ENCODE results near the gene CPED1.

CPED1 gene

DNA sequence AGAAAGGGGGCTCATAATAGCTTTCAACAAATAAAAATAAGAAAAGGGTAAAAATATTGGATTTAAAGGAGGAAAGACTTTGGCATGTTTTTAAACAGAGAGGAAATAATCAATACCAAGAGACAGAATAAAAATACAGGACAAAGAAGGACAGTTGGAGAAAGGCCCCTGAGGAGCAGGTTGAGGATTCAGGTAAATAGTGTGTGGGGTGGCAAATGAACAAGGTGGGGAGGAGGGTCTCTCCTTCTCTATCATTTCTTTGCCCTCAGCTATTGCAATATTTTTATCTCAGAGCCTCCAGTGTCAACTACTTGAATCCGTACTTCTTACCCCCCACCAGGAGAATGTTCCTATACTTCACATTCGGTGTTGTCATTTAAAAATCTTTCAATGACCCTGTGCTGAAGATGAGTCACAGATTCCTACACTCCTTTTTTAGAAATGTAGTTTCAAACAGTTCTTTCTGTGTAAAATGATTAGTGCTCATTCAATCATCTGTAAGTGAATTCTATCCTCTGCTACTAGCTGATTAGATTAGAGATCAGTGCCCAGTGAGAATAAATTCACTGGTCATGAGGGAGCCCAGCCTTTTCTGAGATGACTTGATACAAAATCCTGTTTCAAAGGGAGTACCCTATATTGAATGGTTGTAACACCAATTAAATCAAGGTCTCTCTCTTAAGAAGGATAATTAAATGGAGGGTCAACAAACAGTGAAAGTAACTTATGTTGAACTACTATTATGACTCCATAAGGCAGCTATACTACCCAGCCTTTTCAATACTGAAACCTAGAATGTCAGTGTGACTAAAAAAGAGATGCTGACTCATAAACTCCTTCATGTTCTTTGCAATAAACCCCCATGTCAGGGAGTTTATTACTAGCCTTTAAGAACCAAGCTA is 289.9 kb downstream of the CPED1 start:
- no peak overlapping the region for H3K27ac ChIP-seq (ENCODE audit: insufficient read depth in 1 of 2, low read depth in 1 of 2, low read length in 2 of 2, poor library complexity in 1 of 2, severe bottlenecking in 2 of 2)

DNA sequence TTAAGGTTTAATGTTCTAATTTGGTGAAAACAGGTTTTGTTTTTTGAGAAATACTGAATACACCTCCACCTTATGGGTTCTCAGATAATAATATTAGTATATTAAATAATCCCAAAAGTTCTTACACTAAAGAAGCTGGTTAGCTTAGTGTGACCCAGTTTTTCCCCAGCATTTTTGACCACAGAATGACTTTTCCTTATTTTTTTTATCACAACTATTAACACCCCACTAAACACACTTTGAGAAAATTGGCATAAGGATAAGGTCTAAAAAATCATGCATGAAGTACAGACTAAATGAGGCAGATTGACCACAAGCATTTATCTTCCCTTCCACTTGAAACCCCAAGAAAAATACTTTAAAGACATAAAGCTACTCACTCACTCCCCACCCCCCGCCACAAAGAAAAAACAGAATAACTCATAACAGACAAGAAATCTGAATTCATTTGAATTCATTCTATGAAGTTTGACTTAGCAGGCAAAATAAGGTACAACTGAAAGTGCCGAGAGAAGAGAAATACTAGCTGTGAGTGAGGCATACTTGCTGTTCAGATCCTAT is 290.6 kb downstream of the CPED1 start:
- Histone ChIP-seq H3K4me1 (ENCODE audit: control extremely low read depth in 1 of 4, control insufficient read depth in 4 of 4, insufficient read depth in 4 of 4, low read length in 3 of 4) (no peaks in the 10 kb centered on the region), H3K27ac (ENCODE audit: insufficient read depth in 1 of 2, low read depth in 1 of 2, low read length in 2 of 2, poor library complexity in 1 of 2, severe bottlenecking in 2 of 2) (no peak overlapping the region), H3K36me3 (ENCODE audit: control insufficient read depth in 4 of 4, insufficient read depth in 4 of 4, low read length in 3 of 4) (peaks cover 0 to 8% (median 0%) of the 10 kb centered on the region in 4 experiments), H3K27me3 (replicated peaks in 2 of 5; ENCODE audit: control insufficient read depth in 4 of 5, insufficient read depth in 5 of 5, low read length in 4 of 5) (no peaks in the 10 kb centered on the region), H3K9me3 (ENCODE audit: control extremely low read depth in 1 of 5, control insufficient read depth in 4 of 5, insufficient read depth in 2 of 5, low read depth in 1 of 5, low read length in 4 of 5) (peaks cover 0 to 5% (median 2%) of the 10 kb centered on the region in 5 experiments), H3K4me3 (ENCODE audit: control insufficient read depth in 1 of 7, extremely low read depth in 1 of 7, insufficient read depth in 4 of 7, low read depth in 2 of 7, low read length in 6 of 7) (no peak overlapping the region)
- CTCF ChIA-PET = no interaction called here
- DNase-seq = no peak
- POLR2A ChIA-PET = no interaction called here
- WGBS (ENCODE audit: insufficient coverage) = 100% methylated on average over 1 of the region's 2 CpGs

More for the DNA sequence above, 289.9 kb downstream of the CPED1 start:
- ChIA-PET POLR2A (no interaction called here), CTCF (no interaction called here)
- Histone ChIP-seq H3K27me3 (replicated peaks in 2 of 5; ENCODE audit: control insufficient read depth in 4 of 5, insufficient read depth in 5 of 5, low read length in 4 of 5) (no peaks in the 10 kb centered on the region), H3K4me3 (ENCODE audit: control insufficient read depth in 1 of 7, extremely low read depth in 1 of 7, insufficient read depth in 4 of 7, low read depth in 2 of 7, low read length in 6 of 7) (no peak overlapping the region), H3K4me1 (ENCODE audit: control extremely low read depth in 1 of 4, control insufficient read depth in 4 of 4, insufficient read depth in 4 of 4, low read length in 3 of 4) (no peaks in the 10 kb centered on the region), H3K9me3 (ENCODE audit: control extremely low read depth in 1 of 5, control insufficient read depth in 4 of 5, insufficient read depth in 2 of 5, low read depth in 1 of 5, low read length in 4 of 5) (peaks cover 0 to under 1% (median under 1%) of the 10 kb centered on the region in 5 experiments), H3K36me3 (ENCODE audit: control insufficient read depth in 4 of 4, insufficient read depth in 4 of 4, low read length in 3 of 4) (peaks cover 0 to 6% (median 0%) of the 10 kb centered on the region in 4 experiments)
- WGBS (ENCODE audit: insufficient coverage) = 71% methylated on average over 2 of the region's 2 CpGs
- DNase-seq = peak in 2 of 3 donors; percentile 4 to 20

DNA sequence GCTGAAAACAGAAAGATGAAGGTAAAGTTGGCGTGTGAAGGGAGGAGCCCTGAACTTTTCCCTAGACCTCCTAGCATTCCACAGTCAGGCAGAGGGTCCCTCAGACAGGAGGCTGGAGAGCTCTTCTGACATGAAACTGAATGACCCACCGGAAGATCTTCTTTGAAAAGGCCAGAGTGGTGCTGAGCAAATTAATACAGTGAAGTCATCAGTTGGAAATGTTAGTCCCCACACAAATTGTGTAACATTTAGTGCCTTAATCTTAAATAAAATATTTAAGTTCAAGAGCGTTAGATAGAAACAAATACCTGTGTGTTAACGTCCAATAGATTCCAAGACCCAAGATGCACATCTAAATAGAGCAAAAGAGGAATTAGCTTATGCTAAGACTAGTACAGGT is 291.3 kb downstream of the CPED1 start:
- no peak for DNase-seq
- Histone ChIP-seq H3K4me1 (ENCODE audit: control extremely low read depth in 1 of 4, control insufficient read depth in 4 of 4, insufficient read depth in 4 of 4, low read length in 3 of 4) (no peaks in the 10 kb centered on the region), H3K36me3 (ENCODE audit: control insufficient read depth in 4 of 4, insufficient read depth in 4 of 4, low read length in 3 of 4) (peaks cover 0 to 11% (median 0%) of the 10 kb centered on the region in 4 experiments), H3K9me3 (ENCODE audit: control extremely low read depth in 1 of 5, control insufficient read depth in 4 of 5, insufficient read depth in 2 of 5, low read depth in 1 of 5, low read length in 4 of 5) (peaks cover 0 to 10% (median 2%) of the 10 kb centered on the region in 5 experiments), H3K27ac (ENCODE audit: insufficient read depth in 1 of 2, low read depth in 1 of 2, low read length in 2 of 2, poor library complexity in 1 of 2, severe bottlenecking in 2 of 2) (no peak overlapping the region), H3K4me3 (ENCODE audit: control insufficient read depth in 1 of 7, extremely low read depth in 1 of 7, insufficient read depth in 4 of 7, low read depth in 2 of 7, low read length in 6 of 7) (no peak overlapping the region), H3K27me3 (replicated peaks in 2 of 5; ENCODE audit: control insufficient read depth in 4 of 5, insufficient read depth in 5 of 5, low read length in 4 of 5) (no peaks in the 10 kb centered on the region)
- 100% methylated on average over 2 of the region's 4 CpGs for WGBS (ENCODE audit: insufficient coverage)
- ChIA-PET POLR2A (no interaction called here), CTCF (no interaction called here)

DNA sequence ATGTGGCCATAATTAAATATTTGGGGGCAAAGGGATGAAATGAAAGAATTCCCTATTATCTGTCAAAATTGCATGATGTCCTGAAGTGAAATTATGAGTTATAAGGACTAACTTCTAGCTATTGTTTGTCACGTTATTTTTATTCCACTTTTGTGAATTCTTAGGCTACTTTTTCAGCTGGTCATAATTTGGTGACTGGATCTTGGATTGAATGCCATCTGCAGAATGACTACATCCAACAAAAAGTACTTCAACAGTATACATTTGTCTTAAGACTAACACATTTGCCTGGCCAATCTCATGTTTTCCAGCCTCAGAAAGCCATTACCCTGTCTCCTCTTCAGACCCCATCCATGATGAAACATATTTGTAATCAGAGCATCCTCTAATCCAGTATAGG is 292.1 kb downstream of the CPED1 start:
- no peak overlapping the region for H3K27ac ChIP-seq (ENCODE audit: insufficient read depth in 1 of 2, low read depth in 1 of 2, low read length in 2 of 2, poor library complexity in 1 of 2, severe bottlenecking in 2 of 2)
- H3K36me3 ChIP-seq (ENCODE audit: control insufficient read depth in 4 of 4, insufficient read depth in 4 of 4, low read length in 3 of 4) = peaks cover 0 to 11% (median 0%) of the 10 kb centered on the region in 4 experiments
- peaks cover 0 to 14% (median 2%) of the 10 kb centered on the region in 5 experiments for H3K9me3 ChIP-seq (ENCODE audit: control extremely low read depth in 1 of 5, control insufficient read depth in 4 of 5, insufficient read depth in 2 of 5, low read depth in 1 of 5, low read length in 4 of 5)
- no peak overlapping the region for H3K4me3 ChIP-seq (ENCODE audit: control insufficient read depth in 1 of 7, extremely low read depth in 1 of 7, insufficient read depth in 4 of 7, low read depth in 2 of 7, low read length in 6 of 7)
- H3K27me3 ChIP-seq (replicated peaks in 2 of 5; ENCODE audit: control insufficient read depth in 4 of 5, insufficient read depth in 5 of 5, low read length in 4 of 5) = no peaks in the 10 kb centered on the region
- H3K4me1 ChIP-seq (ENCODE audit: control extremely low read depth in 1 of 4, control insufficient read depth in 4 of 4, insufficient read depth in 4 of 4, low read length in 3 of 4) = no peaks in the 10 kb centered on the region
- no CpG with 5 or more reads among the region's 1 CpG for WGBS (ENCODE audit: insufficient coverage)
- DNase-seq = no peak
- ChIA-PET CTCF (no interaction called here), POLR2A (no interaction called here)

DNA sequence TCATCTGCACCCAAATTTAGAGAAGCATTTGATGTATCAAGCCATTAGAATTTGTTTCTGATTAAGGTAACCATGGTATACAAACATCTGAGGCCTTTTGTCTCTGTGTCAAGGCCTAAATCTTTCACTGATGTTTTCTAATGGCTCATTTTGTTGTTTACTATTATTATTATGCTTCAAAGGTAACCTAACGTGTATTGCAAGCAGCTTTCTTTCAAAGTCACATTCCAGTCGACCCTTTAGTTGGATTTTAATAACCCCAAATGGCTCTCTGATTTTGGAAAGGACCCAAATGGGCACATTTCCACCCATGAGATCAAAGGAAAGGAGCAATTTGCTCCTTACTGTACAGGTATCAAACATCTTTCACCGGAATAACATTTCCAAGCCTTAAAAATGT is 293.6 kb downstream of the CPED1 start:
- Histone ChIP-seq H3K27me3 (replicated peaks in 2 of 5; ENCODE audit: control insufficient read depth in 4 of 5, insufficient read depth in 5 of 5, low read length in 4 of 5) (no peaks in the 10 kb centered on the region), H3K27ac (ENCODE audit: insufficient read depth in 1 of 2, low read depth in 1 of 2, low read length in 2 of 2, poor library complexity in 1 of 2, severe bottlenecking in 2 of 2) (no peak overlapping the region), H3K4me3 (ENCODE audit: control insufficient read depth in 1 of 7, extremely low read depth in 1 of 7, insufficient read depth in 4 of 7, low read depth in 2 of 7, low read length in 6 of 7) (no peak overlapping the region), H3K9me3 (ENCODE audit: control extremely low read depth in 1 of 5, control insufficient read depth in 4 of 5, insufficient read depth in 2 of 5, low read depth in 1 of 5, low read length in 4 of 5) (peaks cover 0 to 16% (median 4%) of the 10 kb centered on the region in 5 experiments), H3K36me3 (ENCODE audit: control insufficient read depth in 4 of 4, insufficient read depth in 4 of 4, low read length in 3 of 4) (peaks cover 0 to 18% (median 0%) of the 10 kb centered on the region in 4 experiments), H3K4me1 (ENCODE audit: control extremely low read depth in 1 of 4, control insufficient read depth in 4 of 4, insufficient read depth in 4 of 4, low read length in 3 of 4) (peaks cover 0 to 3% (median 0%) of the 10 kb centered on the region in 4 experiments)
- DNase-seq = no peak
- ChIA-PET CTCF (no interaction called here), POLR2A (interaction anchor here (0.6 kb wide), 1 partner anchor 79 kb away, joined by 3 read pairs; no protein-coding TSS in a partner anchor)
- WGBS (ENCODE audit: insufficient coverage) = 81% methylated on average over 2 of the region's 3 CpGs

DNA sequence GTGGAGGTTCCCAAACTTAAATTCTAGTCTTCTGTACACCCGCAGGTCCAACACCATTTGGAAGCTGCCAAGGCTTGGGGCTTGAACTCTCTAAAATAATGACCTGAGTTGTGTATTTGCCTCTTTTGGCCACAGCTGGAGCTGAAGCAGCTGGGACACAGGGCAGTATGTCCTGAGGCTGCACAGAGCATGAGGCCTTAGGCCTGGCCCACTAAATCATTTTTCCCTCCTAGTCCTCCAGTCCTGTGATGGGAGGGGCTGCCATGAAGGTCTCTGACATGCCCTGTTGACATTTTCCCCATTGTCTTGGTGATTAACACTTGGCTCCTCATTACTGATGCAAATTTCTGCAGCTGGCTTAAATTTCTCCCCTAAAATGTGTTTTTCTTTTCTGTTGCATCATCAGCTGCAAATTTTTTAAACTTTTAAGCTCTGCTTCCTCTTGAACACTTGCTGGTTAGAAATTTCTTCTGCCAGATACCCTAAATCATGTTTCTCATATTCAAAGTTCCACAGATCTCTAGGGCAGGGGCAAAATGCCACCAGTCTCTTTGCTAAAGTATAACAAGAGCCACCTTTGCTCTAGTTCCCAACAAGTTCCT is 296.7 kb downstream of the CPED1 start:
- ChIA-PET POLR2A (no interaction called here), CTCF (no interaction called here)
- no peak for DNase-seq
- peaks cover 0 to 3% (median 0%) of the 10 kb centered on the region in 4 experiments for H3K4me1 ChIP-seq (ENCODE audit: control extremely low read depth in 1 of 4, control insufficient read depth in 4 of 4, insufficient read depth in 4 of 4, low read length in 3 of 4)
- H3K4me3 ChIP-seq (ENCODE audit: control insufficient read depth in 1 of 7, extremely low read depth in 1 of 7, insufficient read depth in 4 of 7, low read depth in 2 of 7, low read length in 6 of 7) = no peak overlapping the region
- peaks cover 0 to 19% (median 0%) of the 10 kb centered on the region in 4 experiments for H3K36me3 ChIP-seq (ENCODE audit: control insufficient read depth in 4 of 4, insufficient read depth in 4 of 4, low read length in 3 of 4)
- H3K9me3 ChIP-seq (ENCODE audit: control extremely low read depth in 1 of 5, control insufficient read depth in 4 of 5, insufficient read depth in 2 of 5, low read depth in 1 of 5, low read length in 4 of 5) = peaks cover 0 to 19% (median 4%) of the 10 kb centered on the region in 5 experiments
- H3K27ac ChIP-seq (ENCODE audit: insufficient read depth in 1 of 2, low read depth in 1 of 2, low read length in 2 of 2, poor library complexity in 1 of 2, severe bottlenecking in 2 of 2) = no peak overlapping the region
- WGBS (ENCODE audit: insufficient coverage) = no CpG with 5 or more reads among the region's 1 CpG
- no peaks in the 10 kb centered on the region for H3K27me3 ChIP-seq (replicated peaks in 2 of 5; ENCODE audit: control insufficient read depth in 4 of 5, insufficient read depth in 5 of 5, low read length in 4 of 5)

DNA sequence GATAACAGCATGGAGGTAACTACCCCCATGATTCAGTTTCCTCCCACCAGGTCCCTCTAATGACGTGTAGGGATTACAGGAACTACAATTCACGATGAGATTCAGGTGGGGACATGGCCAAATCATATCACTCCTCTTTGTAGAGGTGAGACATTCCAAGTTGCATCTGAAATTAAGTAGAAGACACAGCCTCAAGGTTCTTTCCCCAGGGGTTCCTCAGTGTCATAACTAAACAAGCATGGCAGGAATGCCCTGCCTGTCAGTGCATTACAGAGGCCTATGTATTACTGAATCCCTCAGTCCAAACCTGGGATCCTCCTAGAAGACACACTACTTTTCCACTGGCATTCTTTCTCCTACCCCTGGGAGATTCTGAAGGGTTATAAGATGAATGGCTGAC is 297.7 kb downstream of the CPED1 start:
- CTCF ChIA-PET = no interaction called here
- DNase-seq = no peak
- Histone ChIP-seq H3K27ac (ENCODE audit: insufficient read depth in 1 of 2, low read depth in 1 of 2, low read length in 2 of 2, poor library complexity in 1 of 2, severe bottlenecking in 2 of 2) (no peak overlapping the region), H3K36me3 (ENCODE audit: control insufficient read depth in 4 of 4, insufficient read depth in 4 of 4, low read length in 3 of 4) (peaks cover 0 to 19% (median 0%) of the 10 kb centered on the region in 4 experiments), H3K4me3 (ENCODE audit: control insufficient read depth in 1 of 7, extremely low read depth in 1 of 7, insufficient read depth in 4 of 7, low read depth in 2 of 7, low read length in 6 of 7) (no peak overlapping the region), H3K4me1 (ENCODE audit: control extremely low read depth in 1 of 4, control insufficient read depth in 4 of 4, insufficient read depth in 4 of 4, low read length in 3 of 4) (peaks cover 0 to 3% (median 0%) of the 10 kb centered on the region in 4 experiments), H3K27me3 (replicated peaks in 2 of 5; ENCODE audit: control insufficient read depth in 4 of 5, insufficient read depth in 5 of 5, low read length in 4 of 5) (no peaks in the 10 kb centered on the region), H3K9me3 (ENCODE audit: control extremely low read depth in 1 of 5, control insufficient read depth in 4 of 5, insufficient read depth in 2 of 5, low read depth in 1 of 5, low read length in 4 of 5) (peaks cover 0 to 19% (median 4%) of the 10 kb centered on the region in 5 experiments)
- 100% methylated on average over 1 of the region's 2 CpGs for WGBS (ENCODE audit: insufficient coverage)
- POLR2A ChIA-PET = no interaction called here
